ENCODE data around the gene ALPI.

ALPI gene

GRCh38 chr2:232487385-232488096 lies 31.6 kb downstream of the ALPI start, which contains the start of gene ECEL1:
Gene ECEL1 (minus strand): TSS chr2:232487834. CDS start chr2:232486653, 1,181 bp downstream.
- DNase-seq, result no peak

- no peak for DNase-seq
Observed at GRCh38 chr2:232488097-232488711, 32.3 kb downstream of the ALPI start.

- DNase-seq, result no peak
Observed at GRCh38 chr2:232488721-232489300, 32.9 kb downstream of the ALPI start.

- no peak for DNase-seq
Observed at GRCh38 chr2:232489516-232490220, 33.7 kb downstream of the ALPI start.

GRCh38 chr2:232490221-232491138 lies 34.5 kb downstream of the ALPI start:
- DNase-seq, result no peak

GRCh38 chr2:232491139-232491780 lies 35.3 kb downstream of the ALPI start:
- DNase-seq, result no peak

GRCh38 chr2:232492236-232492848 lies 36.4 kb downstream of the ALPI start:
- no peak for DNase-seq

GRCh38 chr2:232492963-232493700 lies 37.2 kb downstream of the ALPI start:
- no peak for DNase-seq

- DNase-seq, result no peak
Observed at GRCh38 chr2:232493701-232494474, 37.9 kb downstream of the ALPI start.

- DNase-seq, result no peak
Observed at GRCh38 chr2:232494542-232494941, 38.6 kb downstream of the ALPI start.

- DNase-seq, result no peak
Observed at GRCh38 chr2:232495292-232495691, 39.3 kb downstream of the ALPI start.

- no peak for DNase-seq
Observed at GRCh38 chr2:232496501-232497270, 40.7 kb downstream of the ALPI start.

- no peak for DNase-seq
Observed at GRCh38 chr2:232497348-232497747, 41.4 kb downstream of the ALPI start.

GRCh38 chr2:232498452-232498851 lies 42.5 kb downstream of the ALPI start:
- no peak for DNase-seq

- no peak for DNase-seq
Observed at GRCh38 chr2:232501331-232501771, 45.4 kb downstream of the ALPI start.

GRCh38 chr2:232501794-232502390 lies 45.9 kb downstream of the ALPI start:
- DNase-seq, result no peak

- DNase-seq, result no peak
Observed at GRCh38 chr2:232502511-232502910, 46.6 kb downstream of the ALPI start.

Measured in NK-92 treated with Interleukin-12 subunit alpha and Interleukin-12 subunit beta, amount 100 ng/mL, for 24 hours (cell line).